HepG2 (cell line): Measurements from ENCODE around the gene ACOT6. TPM values are rescaled to one million over a fixed set of nuclear protein-coding genes. Genes with fewer than 3 reads are reported as not detected.
A peak's percentile ranks its signal among the peaks of the same experiment; 100 is the strongest.

Experiments used
- JUND ChIP-seq: sonication (generic); formaldehyde crosslinking; IDR thresholded peaks from 2 replicates; pipeline ENCODE4 v1.8.0; 2022; ENCODE audit warnings: mild to moderate bottlenecking, missing genetic modification reagents
- POLR2AphosphoS2 ChIP-seq: IDR thresholded peaks from 2 replicates; pipeline ENCODE4 v1.6.1; 2011; ENCODE audit warnings: low read depth, low read length, improper control_type of control experiment
- PRPF4 ChIP-seq: fragments of 200-400 bp; formaldehyde crosslinking; IDR thresholded peaks from 2 replicates; pipeline ENCODE4 v1.6.1; 2016; ENCODE audit warnings: low read length, low read depth; ENCODE audit not compliant: poor library complexity, severe bottlenecking
- REL ChIP-seq: sonication (generic); formaldehyde crosslinking; conservative IDR thresholded peaks from 2 replicates; pipeline ENCODE4 v1.8.0; 2022; ENCODE audit warnings: mild to moderate bottlenecking, missing genetic modification reagents, moderate library complexity
- ZNF225 ChIP-seq: sonication (generic); formaldehyde crosslinking; IDR thresholded peaks from 2 replicates; pipeline ENCODE4 v1.4.0; 2020; ENCODE audit warnings: mild to moderate bottlenecking, missing genetic modification reagents
- ZNF292 ChIP-seq: sonication (generic); formaldehyde crosslinking; IDR thresholded peaks from 2 replicates; pipeline ENCODE4 v1.8.1; 2022; ENCODE audit warnings: mild to moderate bottlenecking, low read depth, missing genetic modification reagents, borderline replicate concordance
- polyA plus RNA-seq, 8 experiments: library from polyadenylated mRNA; depleted of rRNA in 3 of 8; stranded (reverse) in 7 of 8; unstranded in 1 of 8; fragments of >200 nt; fragmentation: Illumina TruSeq in 4 of 8; extraction: Trizol in 4 of 8; gene quantifications; 2 replicates each; pipeline versions ENCODE4 v1.2.1 to v1.2.3, GENCODE V29; 2011 to 2016; ENCODE audit warnings: low read depth in 4 of 8, missing spikeins in 1 of 8, mixed read lengths in 1 of 8; ENCODE audit not compliant: insufficient read depth in 1 of 8
- total RNA-seq, 5 experiments: library from RNA; depleted of rRNA; stranded (reverse); fragments of >200 nt; fragmentation: Illumina TruSeq; extraction: Trizol; gene quantifications; 2 replicates each; pipeline ENCODE4 v1.2.3, GENCODE V29; 2016; ENCODE audit warnings: low read depth in 1 of 5
- TF ChIP-seq, protein P1 (sequence below): sonication (generic); formaldehyde crosslinking; conservative IDR thresholded peaks from 2 replicates; pipeline ENCODE4 v1.5.0; 2020; ENCODE audit warnings: missing genetic modification reagents
- TF ChIP-seq, protein P2 (sequence below), 2 experiments: IDR thresholded peaks; 2 replicates each; pipeline ENCODE4 v1.6.1; 2011 to 2012; ENCODE audit warnings: low read length in 2 of 2, borderline replicate concordance in 1 of 2, low read depth in 1 of 2, mild to moderate bottlenecking in 1 of 2, moderate library complexity in 1 of 2
- TF ChIP-seq, protein P3 (sequence below): sonication (generic); formaldehyde crosslinking; IDR thresholded peaks from 2 replicates; pipeline ENCODE4 v1.4.0; 2020; ENCODE audit warnings: mild to moderate bottlenecking, missing genetic modification reagents
- TF ChIP-seq, protein P4 (sequence below): sonication (generic); formaldehyde crosslinking; IDR thresholded peaks from 2 replicates; pipeline ENCODE4 v1.5.0; 2020; ENCODE audit warnings: mild to moderate bottlenecking, missing genetic modification reagents

Gene ACOT6
- total and polyA plus RNA-seq, 2 of the 13 experiments (the other 11 are each of a cell fraction or from before 2014, with no cell fraction given) = 0.15 to 0.27 TPM

DNA sequence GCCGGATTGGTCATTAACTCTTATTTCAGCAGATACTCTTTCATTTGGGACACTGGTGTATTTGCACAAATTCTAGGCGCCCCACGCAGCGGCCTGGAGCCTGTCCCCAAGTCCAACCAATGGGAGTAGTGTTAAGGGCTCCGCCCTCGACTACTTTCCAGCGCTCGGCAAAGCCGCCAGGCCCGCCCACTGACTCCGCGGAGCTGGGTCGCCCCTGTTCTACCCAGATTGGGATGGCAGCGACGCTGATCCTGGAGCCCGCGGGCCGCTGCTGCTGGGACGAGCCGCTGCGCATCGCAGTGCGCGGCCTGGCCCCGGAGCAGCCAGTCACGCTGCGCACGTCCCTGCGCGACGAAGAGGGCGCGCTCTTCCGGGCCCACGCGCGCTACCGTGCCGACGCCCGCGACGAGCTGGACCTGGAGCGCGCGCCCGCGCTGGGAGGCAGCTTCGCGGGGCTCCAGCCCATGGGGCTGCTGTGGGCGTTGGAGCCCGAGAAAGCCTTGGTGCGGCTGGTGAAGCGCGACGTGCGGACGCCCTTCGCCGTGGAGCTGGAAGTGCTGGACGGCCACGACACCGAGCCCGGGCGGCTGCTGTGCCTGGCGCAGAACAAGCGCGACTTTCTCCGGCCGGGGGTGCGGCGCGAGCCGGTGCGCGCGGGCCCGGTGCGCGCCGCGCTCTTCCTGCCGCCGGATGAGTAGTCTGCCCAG, at the start of gene ACOT6 (continued):
- TF ChIP-seq ZNF225 = no peak
- TF ChIP-seq ZNF292 (CRISPR knock-in tag) = peak; percentile 63; the same call in 1 of the 2 replicates
- TF ChIP-seq JUND (CRISPR knock-in tag) = no peak
- TF ChIP-seq, protein P1, sequence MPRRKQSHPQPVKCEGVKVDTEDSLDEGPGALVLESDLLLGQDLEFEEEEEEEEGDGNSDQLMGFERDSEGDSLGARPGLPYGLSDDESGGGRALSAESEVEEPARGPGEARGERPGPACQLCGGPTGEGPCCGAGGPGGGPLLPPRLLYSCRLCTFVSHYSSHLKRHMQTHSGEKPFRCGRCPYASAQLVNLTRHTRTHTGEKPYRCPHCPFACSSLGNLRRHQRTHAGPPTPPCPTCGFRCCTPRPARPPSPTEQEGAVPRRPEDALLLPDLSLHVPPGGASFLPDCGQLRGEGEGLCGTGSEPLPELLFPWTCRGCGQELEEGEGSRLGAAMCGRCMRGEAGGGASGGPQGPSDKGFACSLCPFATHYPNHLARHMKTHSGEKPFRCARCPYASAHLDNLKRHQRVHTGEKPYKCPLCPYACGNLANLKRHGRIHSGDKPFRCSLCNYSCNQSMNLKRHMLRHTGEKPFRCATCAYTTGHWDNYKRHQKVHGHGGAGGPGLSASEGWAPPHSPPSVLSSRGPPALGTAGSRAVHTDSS (CRISPR knock-in tag) = no peak
- no peak for TF ChIP-seq POLR2AphosphoS2
- no peak for TF ChIP-seq PRPF4
- TF ChIP-seq, protein P2, sequence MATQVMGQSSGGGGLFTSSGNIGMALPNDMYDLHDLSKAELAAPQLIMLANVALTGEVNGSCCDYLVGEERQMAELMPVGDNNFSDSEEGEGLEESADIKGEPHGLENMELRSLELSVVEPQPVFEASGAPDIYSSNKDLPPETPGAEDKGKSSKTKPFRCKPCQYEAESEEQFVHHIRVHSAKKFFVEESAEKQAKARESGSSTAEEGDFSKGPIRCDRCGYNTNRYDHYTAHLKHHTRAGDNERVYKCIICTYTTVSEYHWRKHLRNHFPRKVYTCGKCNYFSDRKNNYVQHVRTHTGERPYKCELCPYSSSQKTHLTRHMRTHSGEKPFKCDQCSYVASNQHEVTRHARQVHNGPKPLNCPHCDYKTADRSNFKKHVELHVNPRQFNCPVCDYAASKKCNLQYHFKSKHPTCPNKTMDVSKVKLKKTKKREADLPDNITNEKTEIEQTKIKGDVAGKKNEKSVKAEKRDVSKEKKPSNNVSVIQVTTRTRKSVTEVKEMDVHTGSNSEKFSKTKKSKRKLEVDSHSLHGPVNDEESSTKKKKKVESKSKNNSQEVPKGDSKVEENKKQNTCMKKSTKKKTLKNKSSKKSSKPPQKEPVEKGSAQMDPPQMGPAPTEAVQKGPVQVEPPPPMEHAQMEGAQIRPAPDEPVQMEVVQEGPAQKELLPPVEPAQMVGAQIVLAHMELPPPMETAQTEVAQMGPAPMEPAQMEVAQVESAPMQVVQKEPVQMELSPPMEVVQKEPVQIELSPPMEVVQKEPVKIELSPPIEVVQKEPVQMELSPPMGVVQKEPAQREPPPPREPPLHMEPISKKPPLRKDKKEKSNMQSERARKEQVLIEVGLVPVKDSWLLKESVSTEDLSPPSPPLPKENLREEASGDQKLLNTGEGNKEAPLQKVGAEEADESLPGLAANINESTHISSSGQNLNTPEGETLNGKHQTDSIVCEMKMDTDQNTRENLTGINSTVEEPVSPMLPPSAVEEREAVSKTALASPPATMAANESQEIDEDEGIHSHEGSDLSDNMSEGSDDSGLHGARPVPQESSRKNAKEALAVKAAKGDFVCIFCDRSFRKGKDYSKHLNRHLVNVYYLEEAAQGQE (IDR thresholded peaks at IDR 0.05; ENCODE audit: borderline replicate concordance in 1 of 2, low read depth in 1 of 2, low read length in 2 of 2) = no peak
- TF ChIP-seq, protein P3, sequence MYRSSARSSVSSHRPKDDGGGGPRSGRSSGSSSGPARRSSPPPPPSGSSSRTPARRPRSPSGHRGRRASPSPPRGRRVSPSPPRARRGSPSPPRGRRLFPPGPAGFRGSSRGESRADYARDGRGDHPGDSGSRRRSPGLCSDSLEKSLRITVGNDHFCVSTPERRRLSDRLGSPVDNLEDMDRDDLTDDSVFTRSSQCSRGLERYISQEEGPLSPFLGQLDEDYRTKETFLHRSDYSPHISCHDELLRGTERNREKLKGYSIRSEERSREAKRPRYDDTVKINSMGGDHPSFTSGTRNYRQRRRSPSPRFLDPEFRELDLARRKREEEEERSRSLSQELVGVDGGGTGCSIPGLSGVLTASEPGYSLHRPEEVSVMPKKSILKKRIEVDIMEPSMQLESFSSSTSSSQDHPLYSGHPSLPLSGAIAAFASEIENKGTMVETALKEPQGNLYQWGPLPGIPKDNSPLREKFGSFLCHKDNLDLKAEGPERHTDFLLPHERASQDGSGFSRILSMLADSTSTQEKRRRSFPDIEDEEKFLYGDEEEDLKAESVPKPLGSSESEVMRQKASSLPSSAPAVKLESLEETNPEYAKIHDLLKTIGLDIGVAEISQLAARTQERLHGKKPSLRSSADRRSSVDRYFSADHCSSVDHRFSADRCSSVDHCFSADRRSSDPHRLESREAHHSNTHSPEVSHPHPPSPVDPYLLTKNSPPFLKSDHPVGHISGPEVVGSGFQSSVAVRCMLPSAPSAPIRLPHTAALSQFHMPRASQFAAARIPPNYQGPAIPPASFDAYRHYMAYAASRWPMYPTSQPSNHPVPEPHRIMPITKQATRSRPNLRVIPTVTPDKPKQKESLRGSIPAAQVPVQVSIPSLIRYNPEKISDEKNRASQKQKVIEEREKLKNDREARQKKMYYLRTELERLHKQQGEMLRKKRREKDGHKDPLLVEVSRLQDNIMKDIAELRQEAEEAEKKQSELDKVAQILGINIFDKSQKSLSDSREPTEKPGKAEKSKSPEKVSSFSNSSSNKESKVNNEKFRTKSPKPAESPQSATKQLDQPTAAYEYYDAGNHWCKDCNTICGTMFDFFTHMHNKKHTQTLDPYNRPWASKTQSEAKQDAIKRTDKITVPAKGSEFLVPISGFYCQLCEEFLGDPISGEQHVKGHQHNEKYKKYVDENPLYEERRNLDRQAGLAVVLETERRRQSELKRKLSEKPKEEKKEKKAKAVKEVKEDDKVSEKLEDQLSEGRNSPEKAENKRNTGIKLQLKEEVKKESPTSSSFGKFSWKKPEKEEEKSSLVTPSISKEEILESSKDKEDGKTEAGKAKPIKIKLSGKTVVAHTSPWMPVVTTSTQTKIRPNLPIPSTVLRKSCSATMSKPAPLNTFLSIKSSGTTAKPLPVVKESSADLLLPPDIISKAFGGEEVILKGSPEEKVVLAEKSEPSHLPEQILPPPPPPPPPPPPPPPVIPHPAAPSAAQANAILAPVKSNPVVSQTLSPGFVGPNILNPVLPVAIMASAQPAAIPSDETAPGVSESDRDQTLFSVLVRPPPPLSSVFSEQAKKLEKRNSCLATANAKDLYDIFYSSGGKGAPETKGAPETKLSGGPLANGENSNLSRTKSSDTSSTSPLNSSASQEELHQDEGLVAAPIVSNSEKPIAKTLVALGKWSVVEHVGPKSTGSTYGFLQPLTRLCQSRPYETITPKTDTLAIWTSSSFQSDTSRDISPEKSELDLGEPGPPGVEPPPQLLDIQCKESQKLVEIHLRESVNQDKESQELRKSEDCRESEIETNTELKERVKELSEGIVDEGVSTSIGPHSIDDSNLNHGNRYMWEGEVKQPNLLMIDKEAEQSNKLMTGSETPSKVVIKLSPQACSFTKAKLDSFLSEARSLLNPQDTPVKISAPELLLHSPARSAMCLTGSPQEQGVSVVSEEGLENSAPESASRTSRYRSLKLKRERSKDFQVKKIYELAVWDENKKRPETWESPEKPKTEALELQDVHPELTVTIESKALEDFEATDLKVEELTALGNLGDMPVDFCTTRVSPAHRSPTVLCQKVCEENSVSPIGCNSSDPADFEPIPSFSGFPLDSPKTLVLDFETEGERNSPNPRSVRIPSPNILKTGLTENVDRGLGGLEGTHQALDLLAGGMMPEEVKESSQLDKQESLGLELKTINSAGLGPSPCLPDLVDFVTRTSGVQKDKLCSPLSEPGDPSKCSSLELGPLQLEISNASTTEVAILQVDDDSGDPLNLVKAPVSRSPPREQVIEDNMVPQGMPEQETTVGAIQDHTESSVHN (CRISPR knock-in tag) = no peak; the same call in 1 of the 2 replicates
- TF ChIP-seq, protein P4, sequence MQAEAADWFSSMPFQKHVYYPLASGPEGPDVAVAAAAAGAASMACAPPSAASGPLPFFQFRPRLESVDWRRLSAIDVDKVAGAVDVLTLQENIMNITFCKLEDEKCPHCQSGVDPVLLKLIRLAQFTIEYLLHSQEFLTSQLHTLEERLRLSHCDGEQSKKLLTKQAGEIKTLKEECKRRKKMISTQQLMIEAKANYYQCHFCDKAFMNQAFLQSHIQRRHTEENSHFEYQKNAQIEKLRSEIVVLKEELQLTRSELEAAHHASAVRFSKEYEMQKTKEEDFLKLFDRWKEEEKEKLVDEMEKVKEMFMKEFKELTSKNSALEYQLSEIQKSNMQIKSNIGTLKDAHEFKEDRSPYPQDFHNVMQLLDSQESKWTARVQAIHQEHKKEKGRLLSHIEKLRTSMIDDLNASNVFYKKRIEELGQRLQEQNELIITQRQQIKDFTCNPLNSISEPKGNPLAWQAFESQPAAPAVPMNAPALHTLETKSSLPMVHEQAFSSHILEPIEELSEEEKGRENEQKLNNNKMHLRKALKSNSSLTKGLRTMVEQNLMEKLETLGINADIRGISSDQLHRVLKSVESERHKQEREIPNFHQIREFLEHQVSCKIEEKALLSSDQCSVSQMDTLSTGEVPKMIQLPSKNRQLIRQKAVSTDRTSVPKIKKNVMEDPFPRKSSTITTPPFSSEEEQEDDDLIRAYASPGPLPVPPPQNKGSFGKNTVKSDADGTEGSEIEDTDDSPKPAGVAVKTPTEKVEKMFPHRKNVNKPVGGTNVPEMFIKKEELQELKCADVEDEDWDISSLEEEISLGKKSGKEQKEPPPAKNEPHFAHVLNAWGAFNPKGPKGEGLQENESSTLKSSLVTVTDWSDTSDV = 0 out of 2 replicates have a peak, but pooled peaks have one; percentile 10
- no peak for TF ChIP-seq REL
